HCT116 (cell line): ENCODE data around the gene PDE6C. TPM values are rescaled to one million over a fixed set of nuclear protein-coding genes. Genes with fewer than 3 reads are reported as not detected.

ENCODE experiments used
- ATAC-seq: fragments of 200-7000 bp; cut with Tn5 transposase; 2 replicates; pipeline ENCODE4 v1.9.1; 2020; ENCODE audit warnings: mild to moderate bottlenecking, moderate library complexity
- BruUV-seq: library from RNA; stranded (reverse); fragments of 400-500 nt; replicated peaks from 2 replicates; lab custom pipeline; 2021; lab: Mats Ljungman, UMichigan
- CTCF ChIA-PET: fragments of 300-600 bp; sonication (Branson Sonifier 250); formaldehyde crosslinking; loops from one replicate; lab custom pipeline; 2021; ENCODE audit warnings: antibody characterized with exemption; lab: Charles Lee
- POLR2A ChIA-PET: fragments of 300-600, 350-600 bp; sonication (Branson Sonifier 250); formaldehyde crosslinking; loops from one replicate; lab custom pipeline; 2021; ENCODE audit warnings: antibody characterized with exemption; lab: Charles Lee
- RAD21 ChIA-PET, 2 experiments: fragments of 300-600 bp; sonication (Branson Sonifier 250); formaldehyde crosslinking; loops; one replicate each; lab custom pipeline; 2023; ENCODE audit warnings: low total read pairs in 2 of 2; ENCODE audit not compliant: uncharacterized antibody in 2 of 2, unreplicated experiment in 2 of 2, low non-redundant PET in 1 of 2; lab: Charles Lee
- DNase-seq: peaks from one replicate; pipeline ENCODE4 v3.0.0-alpha.2; 2010; ENCODE audit warnings: low read depth, low spot score
- H2AFZ ChIP-seq: fragments of 200-600 bp; shearing (Covaris generic), sonication (generic); 2 replicates; pipeline ENCODE4 v1.6.1; 2017; ENCODE audit warnings: low read depth, mixed run types, mixed read lengths, antibody characterized with exemption, low read length; ENCODE audit not compliant: poor library complexity, severe bottlenecking
- H3K27ac ChIP-seq: 2 replicates; pipeline ENCODE4 v1.5.1; 2012; ENCODE audit warnings: low read depth, low read length
- H3K27me3 ChIP-seq: fragments of 200-600 bp; sonication (generic); 2 replicates; pipeline ENCODE4 v1.6.1; 2016; ENCODE audit warnings: mixed run types, low read length, mixed read lengths; ENCODE audit not compliant: insufficient read depth
- H3K36me3 ChIP-seq, 2 experiments: fragments of 200-500 bp in 1 of 2; fragments of 200-600 bp in 1 of 2; sonication (Bioruptor generic) in 1 of 2; sonication (generic) in 1 of 2; 2 replicates each; pipeline versions ENCODE4 v1.5.1 to v1.6.1; 2014 to 2016; ENCODE audit warnings: low read length in 2 of 2, inconsistent platforms in 1 of 2, mixed read lengths in 1 of 2, mixed run types in 1 of 2; ENCODE audit not compliant: insufficient read depth in 2 of 2, control insufficient read depth in 1 of 2
- H3K4me1 ChIP-seq, 2 experiments: fragments of 200-600 bp in 1 of 2; sonication (generic) in 1 of 2; 2 replicates each; pipeline versions ENCODE4 v1.5.1 to v1.6.1; 2012 to 2017; ENCODE audit warnings: low read length in 2 of 2, inconsistent platforms in 1 of 2, mild to moderate bottlenecking in 1 of 2, mixed read lengths in 1 of 2, mixed run types in 1 of 2, moderate library complexity in 1 of 2; ENCODE audit not compliant: insufficient read depth in 2 of 2, control insufficient read depth in 1 of 2
- H3K4me2 ChIP-seq: fragments of 200-600 bp; sonication (generic); 2 replicates; pipeline ENCODE4 v1.6.1; 2017; ENCODE audit warnings: mixed run types, low read length, mixed read lengths
- H3K4me3 ChIP-seq, 2 experiments: fragments of 200-600 bp in 1 of 2; sonication (generic) in 1 of 2; replicated peaks in 1 of 2; 2 replicates each; pipeline ENCODE4 v1.5.1; 2011 to 2016; ENCODE audit warnings: low read length in 2 of 2, control low read depth in 1 of 2, low read depth in 1 of 2, mild to moderate bottlenecking in 1 of 2, mixed read lengths in 1 of 2, mixed run types in 1 of 2
- H3K79me2 ChIP-seq: fragments of 200-600 bp; sonication (generic); 2 replicates; pipeline ENCODE4 v1.6.1; 2017; ENCODE audit warnings: mild to moderate bottlenecking, mixed run types, low read length, moderate library complexity, mixed read lengths; ENCODE audit not compliant: insufficient read depth
- H3K9ac ChIP-seq: fragments of 200-600 bp; sonication (generic); 2 replicates; pipeline ENCODE4 v1.6.1; 2016; ENCODE audit warnings: low read length, mixed read lengths
- H3K9me2 ChIP-seq: fragments of 200-600 bp; sonication (generic), shearing (Covaris generic); 2 replicates; pipeline ENCODE4 v1.6.1; 2017; ENCODE audit warnings: mixed run types, mild to moderate bottlenecking, moderate library complexity; ENCODE audit not compliant: insufficient read depth
- H3K9me3 ChIP-seq, 2 experiments: fragments of 200-500 bp in 1 of 2; fragments of 200-600 bp in 1 of 2; sonication (Bioruptor generic) in 1 of 2; sonication (generic) in 1 of 2; 2 replicates each; pipeline ENCODE4 v1.6.1; 2014 to 2017; ENCODE audit warnings: low read length in 2 of 2, mixed read lengths in 2 of 2, inconsistent platforms in 1 of 2, low read depth in 1 of 2, mild to moderate bottlenecking in 1 of 2, mixed run types in 1 of 2, moderate library complexity in 1 of 2; ENCODE audit not compliant: control insufficient read depth in 1 of 2, insufficient read depth in 1 of 2
- H4K20me1 ChIP-seq: fragments of 200-600 bp; sonication (generic), shearing (Covaris generic); 2 replicates; pipeline ENCODE4 v1.6.1; 2017; ENCODE audit warnings: mixed run types, mild to moderate bottlenecking, moderate library complexity; ENCODE audit not compliant: insufficient read depth
- CEBPB ChIP-seq: IDR thresholded peaks from 2 replicates; pipeline ENCODE4 v1.6.1; 2012; ENCODE audit warnings: low read depth
- ELF1 ChIP-seq: IDR thresholded peaks from 2 replicates; pipeline ENCODE4 v1.6.1; 2012; ENCODE audit warnings: low read depth, borderline replicate concordance
- EZH2phosphoT487 ChIP-seq: fragments of 200-600 bp; IDR thresholded peaks from 2 replicates; pipeline ENCODE4 v1.6.1; 2018; ENCODE audit warnings: antibody characterized with exemption, borderline replicate concordance
- JUND ChIP-seq: IDR thresholded peaks from 2 replicates; pipeline ENCODE4 v1.6.1; 2012
- POLR2A ChIP-seq: IDR thresholded peaks from 2 replicates; pipeline ENCODE4 v1.7.0; 2011; ENCODE audit warnings: borderline replicate concordance; ENCODE audit not compliant: insufficient read depth, insufficient read length; ENCODE audit errors: extremely low read depth
- RAD21 ChIP-seq: IDR thresholded peaks from 2 replicates; pipeline ENCODE4 v1.6.1; 2012; ENCODE audit warnings: low read depth, mild to moderate bottlenecking
- SIN3A ChIP-seq: IDR thresholded peaks from 2 replicates; pipeline ENCODE4 v1.6.1; 2012; ENCODE audit warnings: low read depth
- intact Hi-C: fragments of 100-400 bp; cut with micrococcal nuclease; formaldehyde crosslinking; loops from 2 replicates; pipeline ENCODE4 v1.10.0; 2022
- total RNA-seq: library from RNA; stranded (reverse); gene quantifications from one replicate; pipeline ENCODE4 v1.2.1, GENCODE V29; 2021; ENCODE audit not compliant: unreplicated experiment
- TF ChIP-seq, protein P1 (sequence below): IDR thresholded peaks from 2 replicates; pipeline ENCODE4 v1.6.1; 2012

PDE6C gene
- total RNA-seq, 1 experiment from 2014 or later: not detected

DNA sequence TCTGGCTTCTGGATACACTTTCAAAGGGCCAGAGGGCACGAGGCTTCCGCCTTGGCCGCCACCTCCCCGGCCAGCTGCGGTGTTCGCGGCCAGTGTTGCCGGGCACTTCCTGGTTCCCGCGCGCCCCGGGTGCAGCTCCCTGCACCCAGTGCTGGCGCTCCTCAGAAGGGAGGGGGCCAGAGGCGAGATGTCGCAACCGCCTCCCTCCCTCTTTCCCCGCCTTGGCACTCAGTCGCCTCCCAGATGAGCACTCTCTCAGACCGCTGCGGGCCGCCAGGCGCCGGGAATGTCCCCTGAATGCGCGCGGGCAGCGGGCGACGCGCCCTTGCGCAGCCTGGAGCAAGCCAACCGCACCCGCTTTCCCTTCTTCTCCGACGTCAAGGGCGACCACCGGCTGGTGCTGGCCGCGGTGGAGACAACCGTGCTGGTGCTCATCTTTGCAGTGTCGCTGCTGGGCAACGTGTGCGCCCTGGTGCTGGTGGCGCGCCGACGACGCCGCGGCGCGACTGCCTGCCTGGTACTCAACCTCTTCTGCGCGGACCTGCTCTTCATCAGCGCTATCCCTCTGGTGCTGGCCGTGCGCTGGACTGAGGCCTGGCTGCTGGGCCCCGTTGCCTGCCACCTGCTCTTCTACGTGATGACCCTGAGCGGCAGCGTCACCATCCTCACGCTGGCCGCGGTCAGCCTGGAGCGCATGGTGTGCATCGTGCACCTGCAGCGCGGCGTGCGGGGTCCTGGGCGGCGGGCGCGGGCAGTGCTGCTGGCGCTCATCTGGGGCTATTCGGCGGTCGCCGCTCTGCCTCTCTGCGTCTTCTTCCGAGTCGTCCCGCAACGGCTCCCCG, 45.7 kb upstream of the PDE6C start, which contains the start of gene FFAR4 (continued):
- no peak for TF ChIP-seq EZH2phosphoT487
- TF ChIP-seq RAD21: no peak
- TF ChIP-seq ELF1: no peak

DNA sequence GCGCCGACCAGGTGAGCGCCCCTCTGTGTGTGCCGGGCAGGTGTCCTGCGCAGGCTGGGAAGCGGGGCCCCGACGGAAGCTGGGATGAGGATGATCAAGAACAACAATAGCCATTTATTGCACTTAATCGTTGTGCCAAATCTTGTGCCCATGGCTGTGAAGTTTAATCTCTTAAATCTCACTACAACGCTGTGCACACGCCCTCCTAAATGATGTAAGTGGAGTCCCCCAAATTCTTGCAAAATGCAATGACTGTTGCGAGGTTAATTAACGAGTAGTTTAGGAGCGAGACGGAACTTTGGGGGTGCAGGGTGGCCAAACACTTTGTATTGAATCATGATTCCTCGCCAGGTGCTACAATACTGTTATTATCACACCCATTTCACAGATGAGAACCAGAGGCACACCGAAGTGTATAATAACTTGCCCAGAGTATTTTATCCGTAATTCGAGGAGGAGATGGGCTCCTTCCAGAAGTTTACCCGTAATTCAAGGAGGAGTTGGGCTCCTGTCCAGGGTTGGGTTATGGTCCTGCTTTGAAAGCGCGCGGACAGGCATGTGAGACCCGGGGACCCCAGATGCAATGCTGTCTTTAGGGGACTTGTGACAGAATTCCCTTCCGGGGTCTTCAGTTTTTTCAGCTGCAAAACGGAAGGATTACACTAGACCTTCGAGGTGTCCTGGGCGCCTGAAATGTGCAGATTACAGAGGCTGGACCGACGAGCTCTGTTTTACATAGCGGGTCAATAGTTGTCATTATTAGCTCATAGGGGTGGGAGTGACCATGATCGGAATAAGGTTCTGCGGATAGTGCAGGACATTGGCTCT, 44.8 kb upstream of the PDE6C start:
- intact Hi-C loops: no loop called here
- Histone ChIP-seq H3K79me2 (no peaks in the 10 kb centered on the region), H3K36me3 (no peaks in the 10 kb centered on the region), H3K27ac (no peak overlapping the region), H3K9me3 (no peaks in the 10 kb centered on the region), H3K4me2 (no peak overlapping the region), H3K27me3 (no peaks in the 10 kb centered on the region), H2AFZ (no peak overlapping the region), H3K9me2 (no peaks in the 10 kb centered on the region), H4K20me1 (no peaks in the 10 kb centered on the region), H3K4me3 (no peak overlapping the region), H3K9ac (no peak overlapping the region), H3K4me1 (no peaks in the 10 kb centered on the region)
- DNase-seq: no peak
- TF ChIP-seq CEBPB: no peak
- TF ChIP-seq SIN3A: no peak
- TF ChIP-seq POLR2A: no peak
- no peak for ATAC-seq
- no TSS peak for BruUV-seq
- POLR2A ChIA-PET: no interaction called here
- CTCF ChIA-PET: interaction anchor here (1.3 kb wide), 1 partner anchor 13 kb away, joined by 7 read pairs; no protein-coding TSS in a partner anchor
- RAD21 ChIA-PET: no interaction called here

DNA sequence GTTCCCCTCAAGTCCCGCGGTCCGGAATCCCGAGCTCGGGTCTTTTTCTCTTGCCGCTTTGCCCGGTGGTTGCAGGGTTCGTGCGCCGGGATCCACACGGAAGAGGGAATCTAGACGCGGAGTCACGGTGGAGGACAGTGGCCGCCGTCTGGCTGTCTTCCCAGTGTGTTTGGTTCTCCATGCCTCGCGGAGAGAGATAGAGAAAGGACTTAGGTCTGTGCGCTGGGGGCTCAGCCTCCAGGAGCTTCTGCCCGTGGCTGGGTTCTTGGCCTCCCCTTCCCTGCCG, 44.3 kb upstream of the PDE6C start:
- Histone ChIP-seq H3K36me3 (no peaks in the 10 kb centered on the region), H3K4me2 (no peak overlapping the region), H3K9me2 (no peaks in the 10 kb centered on the region), H3K27ac (no peak overlapping the region), H3K27me3 (no peaks in the 10 kb centered on the region), H3K9ac (no peak overlapping the region), H3K4me1 (no peaks in the 10 kb centered on the region), H4K20me1 (no peaks in the 10 kb centered on the region), H3K79me2 (no peaks in the 10 kb centered on the region), H2AFZ (no peak overlapping the region), H3K4me3 (no peak overlapping the region), H3K9me3 (no peaks in the 10 kb centered on the region)
- ATAC-seq (no peak), DNase-seq (no peak)
- intact Hi-C loops: no loop called here
- no TSS peak for BruUV-seq
- RAD21 ChIA-PET: no interaction called here
- POLR2A ChIA-PET: no interaction called here
- CTCF ChIA-PET: interaction anchor here (1.3 kb wide), 1 partner anchor 13 kb away, joined by 7 read pairs; no protein-coding TSS in a partner anchor
- TF ChIP-seq, protein P1, sequence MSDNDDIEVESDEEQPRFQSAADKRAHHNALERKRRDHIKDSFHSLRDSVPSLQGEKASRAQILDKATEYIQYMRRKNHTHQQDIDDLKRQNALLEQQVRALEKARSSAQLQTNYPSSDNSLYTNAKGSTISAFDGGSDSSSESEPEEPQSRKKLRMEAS: no peak
- TF ChIP-seq SIN3A (no peak), JUND (no peak)
